Endodermal cell (in vitro differentiated cells): ENCODE results near the gene UNC13A. TPM values are rescaled to one million over a fixed set of nuclear protein-coding genes. Genes with fewer than 3 reads are reported as not detected.

Experiments used
- DNase-seq: peaks from one replicate; pipeline ENCODE4 v3.0.0-alpha.2; 2017
- H3K27ac ChIP-seq: 2 replicates; pipeline ENCODE4 v1.5.1; 2013; ENCODE audit warnings: mild to moderate bottlenecking, low read depth, low read length, moderate library complexity
- H3K27me3 ChIP-seq: 2 replicates; pipeline ENCODE4 v1.6.1; 2013; ENCODE audit warnings: mild to moderate bottlenecking, low read length, moderate library complexity; ENCODE audit not compliant: insufficient read depth, control insufficient read depth, poor library complexity, severe bottlenecking
- H3K36me3 ChIP-seq: 2 replicates; pipeline ENCODE4 v1.7.0; 2013; ENCODE audit warnings: mild to moderate bottlenecking, low read length, moderate library complexity; ENCODE audit not compliant: control insufficient read depth, insufficient read depth
- H3K4me1 ChIP-seq: one replicate; pipeline ENCODE4 v1.7.0; 2013; ENCODE audit warnings: low read length; ENCODE audit not compliant: control insufficient read depth, insufficient read depth
- H3K4me3 ChIP-seq: 2 replicates; pipeline ENCODE4 v1.5.1; 2013; ENCODE audit warnings: mild to moderate bottlenecking, low read length, moderate library complexity
- H3K9ac ChIP-seq: 2 replicates; pipeline ENCODE4 v1.6.1; 2013; ENCODE audit warnings: mild to moderate bottlenecking, low read length, moderate library complexity; ENCODE audit not compliant: poor library complexity, severe bottlenecking; ENCODE audit errors: extremely low read depth
- H3K9me3 ChIP-seq: 2 replicates; pipeline ENCODE4 v1.6.1; 2013; ENCODE audit warnings: mild to moderate bottlenecking, low read length, moderate library complexity; ENCODE audit not compliant: control insufficient read depth
- H3K27ac Mint-ChIP-seq: 2 replicates; pipeline ENCODE4 v1.8.0; 2020; ENCODE audit warnings: mixed read lengths
- H3K27me3 Mint-ChIP-seq: 2 replicates; pipeline ENCODE4 v1.8.0; 2021; ENCODE audit warnings: mild to moderate bottlenecking, mixed read lengths; ENCODE audit not compliant: insufficient read depth
- H3K36me3 Mint-ChIP-seq: 2 replicates; pipeline ENCODE4 v1.8.0; 2020; ENCODE audit warnings: low read depth, mixed read lengths
- H3K4me1 Mint-ChIP-seq: 2 replicates; pipeline ENCODE4 v1.8.0; 2020; ENCODE audit warnings: mixed read lengths
- H3K4me3 Mint-ChIP-seq: 2 replicates; pipeline ENCODE4 v1.8.0; 2020; ENCODE audit warnings: mild to moderate bottlenecking, moderate library complexity, mixed read lengths
- H3K9me3 Mint-ChIP-seq: 2 replicates; pipeline ENCODE4 v1.8.0; 2020; ENCODE audit warnings: mild to moderate bottlenecking, mixed read lengths
- CTCF ChIP-seq: fragments of 200-600 bp; sonication (generic); conservative IDR thresholded peaks from 2 replicates; pipeline ENCODE4 v1.5.0; 2021; ENCODE audit warnings: antibody characterized with exemption, mild to moderate bottlenecking
- WGBS, 2 experiments: methylation state at CpG; one replicate each; pipeline versions ENCODE4 v1.1.5 to v1.1.7; 2013; ENCODE audit warnings: missing lambda C conversion rate in 2 of 2, mixed read lengths in 1 of 2; ENCODE audit not compliant: insufficient coverage in 1 of 2, insufficient read length in 1 of 2; 5-methylcytosine and 5-hydroxymethylcytosine counted together
- total RNA-seq, 2 donors: library from RNA; stranded (reverse); fragmentation: NEBNext Ultra II Directional in 1 of 2; extraction: Animal tissue kit (Norgen Biotek cat#: 25700) in 1 of 2; gene quantifications; 2 replicates in 1 of 2; 3 replicates in 1 of 2; pipeline ENCODE4 v1.2.1, GENCODE V29; 2021

Gene UNC13A
- total RNA-seq, 2 donors from 2014 or later = 5.6 to 10.7 TPM

DNA sequence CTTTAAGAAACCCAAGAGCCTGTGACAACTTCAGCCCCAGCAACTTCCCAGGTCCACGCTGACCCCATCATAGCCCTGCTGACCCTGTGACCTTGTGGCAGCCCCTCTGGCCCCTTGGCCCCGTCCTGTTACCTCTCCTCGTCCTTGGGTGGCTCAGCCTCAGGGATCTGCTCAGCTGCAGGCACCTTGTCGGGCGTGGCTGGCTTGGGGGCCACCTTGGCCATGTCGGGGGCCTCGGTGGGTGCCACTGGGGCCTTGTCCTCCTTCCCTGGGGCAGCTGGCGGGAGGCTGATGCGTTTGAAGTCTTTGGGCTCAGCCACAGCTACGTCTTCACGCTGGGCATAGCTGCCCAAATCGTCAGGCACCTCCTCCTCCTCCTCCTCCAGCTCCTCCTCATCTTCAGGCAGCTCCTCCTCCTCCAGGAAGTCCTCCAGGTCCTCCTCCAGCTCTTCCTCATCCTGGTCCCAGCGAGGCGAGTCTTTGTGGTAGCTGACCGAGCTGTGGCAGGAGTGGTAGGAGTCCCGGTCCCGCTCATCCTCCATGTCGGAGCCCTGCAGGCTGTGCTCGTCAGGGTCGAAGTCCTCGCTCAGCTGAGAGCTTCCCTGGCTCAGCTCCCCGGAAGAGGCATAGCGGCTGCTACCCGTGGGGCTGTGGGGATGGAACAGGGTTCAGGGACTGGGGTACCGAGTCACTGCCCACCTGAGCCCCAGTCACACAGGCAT, 32.2 kb downstream of the UNC13A start:
- Histone ChIP-seq H3K36me3 (no peaks in the 10 kb centered on the region), H3K27ac (no peak overlapping the region), H3K9ac (no peak overlapping the region), H3K4me1 (no peaks in the 10 kb centered on the region), H3K4me3 (no peak overlapping the region), H3K9me3 (no peaks in the 10 kb centered on the region), H3K27me3 (no peaks in the 10 kb centered on the region)
- Mint-ChIP-seq H3K4me3 (no peak overlapping the region), H3K36me3 (peaks cover 25% of the 10 kb centered on the region), H3K4me1 (no peaks in the 10 kb centered on the region), H3K27me3 (no peaks in the 10 kb centered on the region), H3K9me3 (peaks cover 4% of the 10 kb centered on the region), H3K27ac (no peak overlapping the region)
- no peak for TF ChIP-seq CTCF
- 91 to 100% methylated on average over 6 to 25 of the region's 25 CpGs for WGBS, 2 experiments
- DNase-seq = no peak

DNA sequence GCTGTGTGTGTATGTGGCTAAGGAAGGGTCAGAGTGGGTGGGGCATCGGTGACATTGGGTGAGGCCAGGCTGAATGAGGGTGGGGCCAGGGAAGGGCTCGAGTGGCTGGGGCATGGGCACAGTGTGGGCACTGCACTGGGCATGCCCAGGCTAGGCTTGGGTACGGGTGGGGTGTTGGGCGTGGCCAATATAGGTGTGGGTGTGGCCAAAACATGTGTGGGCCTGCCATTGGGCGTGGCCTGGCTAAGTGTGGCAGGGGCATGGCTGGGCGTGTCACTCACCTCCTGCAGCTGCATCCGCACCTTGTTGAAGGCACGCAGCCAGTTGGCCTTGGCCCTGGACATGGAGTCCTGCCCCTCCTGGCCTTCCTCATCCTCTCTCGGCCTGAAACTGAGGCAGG, 33.2 kb downstream of the UNC13A start:
- H3K9ac ChIP-seq = no peak overlapping the region
- no peaks in the 10 kb centered on the region for H3K27me3 Mint-ChIP-seq
- no peaks in the 10 kb centered on the region for H3K4me1 ChIP-seq
- H3K36me3 ChIP-seq = no peaks in the 10 kb centered on the region
- no peak overlapping the region for H3K27ac ChIP-seq
- H3K4me3 Mint-ChIP-seq = no peak overlapping the region
- H3K9me3 Mint-ChIP-seq = peaks cover 4% of the 10 kb centered on the region
- H3K4me1 Mint-ChIP-seq = no peaks in the 10 kb centered on the region
- H3K36me3 Mint-ChIP-seq = peaks cover 25% of the 10 kb centered on the region
- peak; percentile 65 for DNase-seq
- no peaks in the 10 kb centered on the region for H3K9me3 ChIP-seq
- WGBS, 2 experiments = 91 to 94% methylated on average over 5 to 9 of the region's 9 CpGs
- no peak overlapping the region for H3K4me3 ChIP-seq
- H3K27ac Mint-ChIP-seq = no peak overlapping the region
- TF ChIP-seq CTCF = no peak
- no peaks in the 10 kb centered on the region for H3K27me3 ChIP-seq

DNA sequence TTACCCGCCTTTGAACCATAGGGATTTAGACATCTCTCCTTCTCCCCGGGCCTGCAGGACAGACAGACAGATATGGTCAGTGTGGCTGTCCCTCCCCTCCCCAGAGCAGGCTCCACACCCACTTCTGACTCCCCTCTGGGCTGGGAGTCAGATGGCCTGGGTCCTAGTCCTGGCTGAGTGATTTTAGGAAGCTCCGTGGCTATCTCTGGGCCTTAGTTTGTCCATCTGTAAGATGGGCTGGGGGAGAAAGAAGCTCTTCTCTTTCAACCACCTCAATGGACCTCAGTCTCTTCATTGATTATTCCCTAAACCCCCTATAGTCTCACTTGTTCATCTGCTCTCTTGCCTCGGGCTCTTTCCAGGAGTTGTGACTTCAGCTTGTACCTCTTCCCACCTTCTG, 35.5 kb downstream of the UNC13A start:
- Histone ChIP-seq H3K27me3 (no peaks in the 10 kb centered on the region), H3K36me3 (no peaks in the 10 kb centered on the region), H3K9ac (no peak overlapping the region), H3K27ac (no peak overlapping the region), H3K4me1 (no peaks in the 10 kb centered on the region), H3K4me3 (no peak overlapping the region), H3K9me3 (no peaks in the 10 kb centered on the region)
- Mint-ChIP-seq H3K4me1 (no peaks in the 10 kb centered on the region), H3K27me3 (no peaks in the 10 kb centered on the region), H3K27ac (no peak overlapping the region), H3K9me3 (peaks cover 4% of the 10 kb centered on the region), H3K36me3 (peaks cover 25% of the 10 kb centered on the region), H3K4me3 (no peak overlapping the region)
- TF ChIP-seq CTCF = no peak
- WGBS, 2 experiments = 71 to 95% methylated on average over 1 to 4 of the region's 4 CpGs
- no peak for DNase-seq
